Pulmonary artery endothelial cell (primary cell): Measurements from ENCODE around the gene RAD51B. TPM values are rescaled to one million over a fixed set of nuclear protein-coding genes. Genes with fewer than 3 reads are reported as not detected.
"Not testable (repeated sequence)": the region's sequence is repeated elsewhere in the genome, so short reads cannot be mapped to it uniquely, and the experiment has no call there.

ENCODE experiments used
- DNase-seq: peaks from one replicate; pipeline ENCODE4 v3.0.0-alpha.2; 2011; ENCODE audit warnings: low read depth, low spot score
- total RNA-seq: library from RNA; depleted of rRNA; stranded (reverse); fragments of >200 nt; gene quantifications from 2 replicates; pipeline ENCODE4 v1.2.3, GENCODE V29; 2014

The RAD51B gene
- 9.8 and 14.3 TPM in 2 replicates for total RNA-seq

DNA sequence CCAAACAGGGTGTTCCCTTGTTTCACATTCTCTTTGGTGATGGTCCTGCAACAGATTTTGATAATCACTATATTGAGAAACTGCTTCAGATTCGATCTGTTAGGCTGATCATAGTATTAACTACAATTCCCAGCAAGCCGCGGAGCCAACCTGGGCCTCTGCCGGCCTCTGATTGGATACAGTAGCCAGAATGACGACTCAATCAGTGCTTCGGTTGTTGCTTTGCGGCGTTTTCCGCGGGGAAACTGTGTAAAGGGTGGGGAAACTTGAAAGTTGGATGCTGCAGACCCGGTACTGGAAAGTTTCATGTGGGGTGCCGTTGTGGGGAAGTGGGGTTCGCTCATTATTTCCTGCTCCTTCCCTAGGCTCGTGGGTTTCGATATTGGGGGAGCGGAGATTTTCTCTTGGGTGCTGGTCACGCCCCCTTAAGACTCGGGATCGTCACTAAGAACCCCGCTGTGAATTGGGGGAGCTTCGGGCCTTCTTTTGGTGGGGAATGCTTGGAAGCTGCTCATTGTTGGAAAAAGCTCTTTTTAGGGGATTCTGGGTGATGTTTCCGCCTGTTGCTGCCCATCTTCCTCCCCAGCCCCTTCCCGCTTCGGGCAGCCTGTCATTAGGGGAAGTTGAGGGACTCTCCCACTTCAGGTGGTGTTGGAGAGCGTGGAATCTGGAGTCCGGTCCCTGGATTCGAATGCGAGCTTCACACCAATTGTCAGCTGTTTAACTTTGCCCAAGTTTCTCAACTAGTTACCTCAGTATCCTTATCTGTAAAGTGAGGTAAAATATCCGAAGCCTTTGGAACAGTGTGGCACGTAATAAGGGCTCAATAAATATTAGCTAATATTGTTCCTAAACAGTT lies at the start of gene RAD51B:
Gene RAD51B (plus strand): TSS at position 217 of the 859 bp plus-strand sequence.
- DNase-seq, result peak; percentile 32

DNA sequence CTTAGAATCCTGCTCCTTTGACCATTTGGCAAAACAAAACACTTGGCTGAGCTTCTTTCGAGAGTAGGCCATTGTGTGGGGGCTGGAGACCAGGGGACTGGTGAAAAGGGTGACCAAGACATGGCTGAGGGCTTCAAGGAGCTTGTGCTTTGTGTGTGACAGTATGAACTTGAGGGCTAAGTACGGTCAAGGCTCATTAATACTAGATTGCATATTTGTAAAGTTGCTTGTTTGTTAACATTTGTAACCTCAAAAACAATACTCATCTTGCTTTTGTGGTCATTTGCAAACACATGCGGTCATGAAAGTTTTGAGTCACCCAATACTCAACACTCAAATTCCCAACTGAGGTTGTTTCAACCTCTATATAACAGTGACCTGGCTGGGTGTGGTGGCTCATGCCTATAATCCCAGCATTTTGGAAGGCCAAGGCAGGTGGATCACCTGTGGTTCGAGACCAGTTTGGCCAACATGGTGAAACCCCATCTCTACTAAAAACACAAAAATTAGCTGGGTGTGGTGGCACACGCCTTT lies 45.7 kb upstream of the RAD51B start:
- no peak for DNase-seq

DNA sequence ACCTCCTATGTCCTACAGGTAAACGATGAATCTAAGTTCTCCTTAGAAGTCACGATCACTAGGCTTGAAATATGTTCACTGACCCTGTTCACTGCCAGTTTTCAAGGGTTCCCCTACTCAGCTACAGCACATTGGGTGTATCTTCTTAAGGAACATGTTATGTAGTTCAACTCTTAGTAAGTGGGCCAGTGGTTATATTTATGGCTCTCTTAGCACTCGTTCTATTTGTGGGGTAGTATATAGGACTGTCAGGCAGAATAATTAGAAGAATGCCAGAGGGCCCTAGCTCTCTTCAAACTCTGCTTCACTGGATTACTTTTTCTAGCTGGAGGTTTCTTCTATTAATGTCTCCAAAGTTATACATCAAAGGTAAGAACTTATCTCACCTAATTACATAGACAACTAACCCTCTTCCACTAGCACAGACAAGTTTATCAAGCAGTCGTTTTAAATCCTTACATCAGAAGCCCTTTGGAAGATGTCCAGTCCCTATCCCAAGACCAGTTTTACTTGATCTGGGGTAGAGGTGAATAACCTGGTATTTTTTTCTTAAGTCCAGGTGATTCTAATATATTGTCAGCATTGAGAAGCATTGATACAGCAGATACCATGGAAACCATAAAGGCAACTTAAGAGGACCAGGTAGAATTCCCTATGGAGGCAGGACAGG lies 42.8 kb upstream of the RAD51B start:
- DNase-seq, result no peak

DNA sequence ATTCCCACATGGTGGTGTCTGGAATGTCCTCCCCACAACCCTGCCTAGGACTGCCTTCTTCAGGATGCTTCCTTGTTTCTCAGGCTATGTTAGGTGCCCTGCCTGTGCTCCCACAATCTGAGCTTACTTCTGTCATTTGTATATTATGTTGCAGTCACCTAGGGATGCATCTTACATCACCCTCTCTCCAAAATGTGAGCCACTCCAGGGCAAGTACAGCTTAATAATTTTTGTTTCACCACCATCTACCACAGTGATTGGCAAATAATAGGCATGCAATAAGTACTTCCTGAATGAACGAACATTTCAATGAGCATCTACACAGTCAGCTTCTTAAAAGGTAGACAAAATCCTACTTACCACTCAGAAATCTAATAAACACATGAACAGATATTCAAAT lies 40.8 kb upstream of the RAD51B start:
- no peak for DNase-seq

DNA sequence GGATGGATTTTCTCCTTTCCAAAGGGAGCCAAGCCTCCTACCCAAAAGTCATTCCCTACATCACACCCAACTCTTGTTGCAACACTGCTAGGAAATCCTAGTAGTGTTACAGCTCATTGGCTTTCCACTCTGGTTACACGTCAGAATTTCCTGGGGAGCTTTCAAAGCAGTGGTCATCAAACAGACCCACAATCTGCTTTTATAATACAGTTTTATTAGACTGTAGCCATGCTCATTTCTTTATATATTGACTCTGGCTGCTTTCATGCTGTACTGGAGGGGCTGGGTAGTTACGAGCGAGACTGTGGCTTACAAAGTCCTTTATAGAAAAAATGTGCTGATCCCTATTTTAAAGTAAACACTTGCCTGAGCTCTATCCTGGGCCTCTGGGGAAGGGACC lies 37.5 kb upstream of the RAD51B start:
- no peak for DNase-seq

DNA sequence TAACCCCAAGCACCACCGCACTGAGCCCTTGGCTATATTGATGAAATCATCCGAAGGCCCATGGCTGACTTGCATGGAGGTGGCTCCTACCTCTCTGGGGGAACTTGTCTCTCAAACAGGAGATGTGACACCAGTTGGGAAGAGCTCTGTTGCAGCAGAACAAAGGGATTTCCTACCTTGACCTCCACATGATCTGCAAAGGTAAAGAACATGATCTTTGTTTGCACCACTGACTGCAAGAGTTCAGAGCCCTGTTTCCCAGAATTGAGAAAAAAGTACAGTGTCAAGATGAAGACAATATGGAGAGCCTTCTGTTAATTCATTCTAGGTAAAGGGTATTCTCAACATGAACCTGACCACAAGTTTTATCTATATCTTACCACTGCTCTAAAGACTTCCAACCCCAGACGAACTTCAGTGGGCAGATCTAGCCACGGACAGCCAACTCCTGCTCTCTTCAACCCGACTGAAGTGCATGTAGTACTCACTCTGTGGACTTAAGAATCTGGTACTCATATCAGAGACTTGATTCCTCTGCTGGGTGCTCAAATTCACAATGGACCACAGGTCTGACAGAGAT lies 35.2 kb upstream of the RAD51B start:
- no peak for DNase-seq

DNA sequence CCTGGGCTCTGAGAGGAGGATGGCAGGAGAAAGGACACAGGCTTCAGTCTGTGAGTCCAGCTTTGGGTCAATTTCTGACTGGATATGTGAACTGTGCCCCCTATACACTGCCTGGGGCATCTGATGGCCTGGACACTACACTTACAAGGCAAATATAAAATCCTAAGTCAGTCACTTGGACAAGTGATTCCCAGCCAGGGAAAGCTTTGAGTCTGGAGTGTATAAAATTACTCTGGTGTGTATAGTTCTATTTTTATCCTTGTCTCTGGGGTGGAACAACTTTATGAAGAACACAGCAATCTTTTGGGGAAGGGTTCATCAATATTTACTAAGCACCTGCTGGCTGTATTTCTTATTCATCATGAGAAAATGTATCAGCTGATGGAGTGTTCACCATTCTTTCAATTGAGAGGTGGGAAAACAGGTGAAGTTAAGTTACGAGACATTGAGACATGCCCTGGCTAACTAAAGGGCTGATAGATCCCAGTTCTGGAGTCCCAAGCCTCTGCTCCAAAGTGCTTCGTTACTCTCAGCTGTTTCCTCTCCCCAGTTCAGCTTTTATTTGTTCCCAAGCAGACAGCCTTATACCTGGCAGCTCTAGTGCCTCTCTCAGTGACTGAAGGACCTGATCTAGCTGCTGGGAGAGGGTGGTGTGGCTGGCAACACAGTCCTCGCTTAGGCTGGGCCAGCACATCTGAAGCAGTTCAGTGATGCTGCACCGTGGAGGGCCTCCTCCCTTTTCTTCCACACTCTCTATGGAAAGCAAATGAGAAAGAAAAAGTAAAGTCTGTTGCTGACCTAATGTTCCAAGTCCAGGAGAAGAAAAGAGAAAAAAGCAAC lies 34.1 kb upstream of the RAD51B start:
- no peak for DNase-seq

DNA sequence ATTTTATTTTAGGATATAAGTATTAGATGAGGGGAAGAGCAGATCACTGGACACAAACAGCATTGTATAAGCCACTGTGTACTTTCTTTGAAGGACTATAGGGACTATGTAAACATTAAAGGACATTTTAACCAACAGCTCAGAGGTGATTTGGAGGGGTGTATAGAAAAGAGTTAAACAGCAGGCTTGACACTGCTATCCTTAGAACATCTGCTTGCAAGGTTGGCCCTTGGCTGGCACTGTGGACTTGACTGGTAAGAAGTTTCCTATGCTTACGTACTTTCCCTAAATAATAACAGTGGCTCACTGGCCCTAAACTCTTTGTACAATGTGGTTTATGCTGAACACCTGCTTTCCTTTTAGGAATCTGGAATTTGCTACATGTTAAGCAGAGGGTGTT lies 31.9 kb upstream of the RAD51B start:
- no peak for DNase-seq

DNA sequence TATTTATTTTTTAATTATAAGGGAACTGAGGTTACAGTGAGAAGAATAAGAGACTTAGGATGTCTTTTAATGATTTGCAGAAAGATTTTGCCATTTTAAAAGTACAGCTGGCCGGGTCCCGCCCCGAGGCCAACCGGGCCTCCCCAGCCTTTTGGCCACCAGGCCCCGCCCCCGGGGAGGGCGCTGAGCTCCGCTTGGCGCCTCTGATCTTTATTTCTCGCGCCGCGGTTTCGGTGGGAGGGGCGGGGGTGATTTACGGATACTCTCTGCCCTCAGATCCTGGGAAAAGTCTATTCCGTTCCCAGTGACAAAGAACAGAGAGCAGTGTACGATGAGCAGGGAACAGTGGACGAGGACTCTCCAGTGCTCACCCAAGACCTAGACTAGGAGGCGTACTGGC lies 20.8 kb upstream of the RAD51B start:
- DNase-seq, result no peak

DNA sequence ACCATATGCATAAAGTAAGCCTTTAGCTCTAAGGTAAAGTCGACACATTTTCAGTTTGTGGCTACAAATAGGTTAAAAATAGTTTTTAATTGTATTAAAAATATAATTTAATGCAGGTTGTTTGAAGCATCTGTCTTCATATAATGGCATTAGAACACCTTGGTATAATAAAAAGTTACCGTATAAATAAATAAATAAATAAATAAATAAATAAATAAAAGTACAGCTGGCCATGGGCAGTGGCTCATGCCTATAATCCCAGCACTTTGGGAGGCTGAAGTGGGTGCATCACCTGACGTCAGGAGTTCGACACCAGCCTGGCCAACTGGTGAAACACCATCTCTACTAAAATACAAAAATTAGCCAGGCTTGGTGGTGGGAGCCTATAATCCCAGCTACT lies 18.8 kb upstream of the RAD51B start:
- no peak for DNase-seq

DNA sequence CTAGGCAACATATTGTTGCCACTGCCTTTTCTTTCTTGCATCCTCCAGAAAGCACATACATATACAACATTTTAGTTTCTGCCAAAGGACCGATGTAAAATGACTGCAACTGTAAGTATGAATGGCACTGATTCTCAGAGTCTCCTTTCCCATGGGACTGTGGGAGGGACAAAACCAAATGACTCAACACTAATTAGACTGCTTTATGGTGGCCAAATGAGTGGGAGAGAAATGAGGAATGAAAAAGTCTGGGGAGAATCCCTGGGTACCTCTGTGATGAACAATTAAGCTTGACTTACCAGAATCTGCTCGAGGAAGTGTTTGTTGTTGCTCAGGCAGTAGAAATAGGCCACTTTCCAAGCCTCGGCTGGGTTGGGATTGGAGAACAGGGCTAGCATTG lies 13.3 kb upstream of the RAD51B start:
- DNase-seq, result no peak

DNA sequence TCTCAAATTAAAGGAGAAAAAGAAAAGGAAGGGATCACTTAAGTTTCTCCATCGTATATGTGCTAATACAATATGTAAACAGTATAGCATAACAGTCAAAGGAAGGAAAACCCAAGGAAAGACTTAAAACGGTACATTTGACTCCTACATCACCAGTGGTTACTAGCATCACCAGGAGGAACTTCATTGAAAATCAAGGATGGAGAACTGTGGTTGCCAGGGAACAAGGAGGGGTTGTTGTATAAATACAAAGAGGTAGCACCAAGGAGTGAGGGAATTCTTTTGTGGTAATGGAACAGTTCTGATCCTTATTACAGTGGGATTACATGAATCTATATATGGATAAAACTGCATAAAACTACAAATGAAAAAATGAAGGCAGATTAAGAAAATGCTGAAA lies 4.8 kb upstream of the RAD51B start:
- DNase-seq, result no peak

DNA sequence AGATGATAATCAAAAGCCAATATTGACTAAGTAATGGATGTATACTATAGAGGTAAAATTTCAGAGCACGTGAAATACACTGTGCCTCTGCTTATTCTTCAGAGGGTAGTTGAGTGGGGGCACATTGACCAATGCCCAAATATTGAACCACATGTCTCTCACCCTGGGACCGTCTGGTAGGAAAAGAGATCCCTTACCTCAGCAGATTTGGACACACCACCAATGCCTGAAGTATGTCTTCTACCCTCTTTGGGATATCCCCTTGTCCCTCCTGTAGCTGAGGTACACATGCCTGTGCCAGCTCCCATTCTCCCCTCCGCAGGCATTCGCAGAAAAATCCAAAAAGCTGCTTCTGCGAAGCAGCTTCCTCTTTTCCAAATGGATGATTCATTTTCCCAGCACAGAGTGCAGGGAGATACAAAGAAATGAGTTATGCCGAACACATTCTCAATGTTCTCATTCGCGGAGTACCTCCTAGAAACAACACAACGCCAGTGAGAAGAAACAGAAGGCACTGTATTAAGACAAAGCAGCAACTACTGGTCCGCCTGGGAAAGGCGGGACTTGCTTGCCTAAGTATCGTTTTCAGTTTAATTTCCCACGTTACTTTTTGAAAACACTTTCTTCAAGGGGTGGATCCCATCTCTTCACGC lies 3.9 kb upstream of the RAD51B start:
- peak; percentile 7 for DNase-seq

DNA sequence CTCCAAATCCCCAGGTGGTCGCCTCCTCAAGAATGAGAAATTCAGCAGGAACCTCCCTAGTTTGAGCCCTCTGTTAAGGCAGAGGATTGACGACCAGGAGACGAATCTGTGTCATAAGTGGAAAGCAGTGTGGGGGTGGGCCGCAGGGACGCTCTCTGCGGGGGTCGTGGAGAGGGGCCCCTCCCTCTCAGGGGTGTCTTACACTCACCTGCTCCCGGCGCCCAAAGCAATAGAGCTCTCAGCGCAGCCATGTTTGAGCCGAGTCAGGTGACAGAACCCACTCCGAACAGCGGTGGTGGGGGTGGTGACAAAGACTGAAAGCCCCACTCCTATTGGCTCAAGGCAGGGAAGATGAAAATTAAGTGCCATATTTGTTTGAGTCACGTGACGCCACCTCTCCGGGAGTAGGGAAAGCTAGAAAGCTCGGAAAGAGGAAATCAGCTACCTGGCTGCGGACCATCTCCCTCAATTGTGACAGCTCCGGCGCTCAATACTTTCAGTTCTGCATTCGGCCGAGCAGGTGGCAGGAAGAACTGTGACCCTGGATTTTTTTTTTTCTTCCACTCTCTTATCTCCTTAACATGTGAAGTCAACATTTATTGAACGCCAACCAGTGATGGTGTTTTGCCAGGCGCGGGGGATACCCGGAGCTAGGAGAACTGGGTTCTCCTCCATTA lies 3.1 kb upstream of the RAD51B start, which contains the start of gene ZFYVE26:
Gene ZFYVE26 (minus strand): TSS at position 265 of the 677 bp plus-strand sequence. CDS start 627 bp downstream, outside the sequence.
- DNase-seq, result peak; percentile 76

DNA sequence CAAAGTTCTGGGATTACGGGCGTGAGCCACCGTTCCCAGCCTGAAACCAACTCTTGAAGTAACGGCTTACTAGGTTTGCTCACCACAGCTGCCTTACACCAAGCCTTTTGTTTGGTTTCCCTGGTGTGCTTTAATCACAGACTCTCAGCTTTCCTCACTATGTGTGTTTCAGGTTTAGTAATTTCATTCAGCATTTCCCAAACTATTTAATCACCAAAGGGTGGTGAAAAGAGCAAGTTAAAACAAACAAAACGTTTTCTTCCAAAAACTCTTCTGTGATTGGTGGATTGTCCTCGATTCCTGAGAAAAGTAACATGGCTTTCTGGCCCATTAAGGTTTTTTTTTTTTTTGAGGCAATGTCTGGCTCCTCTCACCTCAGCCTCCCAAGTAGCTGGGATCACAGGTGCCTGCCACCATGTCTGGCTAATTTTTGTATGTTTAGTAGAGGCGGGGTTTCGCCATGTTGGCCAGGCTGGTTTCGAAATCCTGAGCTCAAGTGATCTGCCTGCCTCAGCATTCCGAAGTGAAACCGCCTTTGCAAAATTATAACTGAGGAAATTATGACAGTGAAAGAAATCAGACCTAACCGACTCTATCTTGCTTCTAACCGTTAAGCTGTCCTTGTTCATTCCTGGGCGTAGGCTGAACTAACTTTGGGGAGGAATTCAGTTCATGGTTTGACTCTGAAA lies 1.7 kb upstream of the RAD51B start:
- no peak for DNase-seq

DNA sequence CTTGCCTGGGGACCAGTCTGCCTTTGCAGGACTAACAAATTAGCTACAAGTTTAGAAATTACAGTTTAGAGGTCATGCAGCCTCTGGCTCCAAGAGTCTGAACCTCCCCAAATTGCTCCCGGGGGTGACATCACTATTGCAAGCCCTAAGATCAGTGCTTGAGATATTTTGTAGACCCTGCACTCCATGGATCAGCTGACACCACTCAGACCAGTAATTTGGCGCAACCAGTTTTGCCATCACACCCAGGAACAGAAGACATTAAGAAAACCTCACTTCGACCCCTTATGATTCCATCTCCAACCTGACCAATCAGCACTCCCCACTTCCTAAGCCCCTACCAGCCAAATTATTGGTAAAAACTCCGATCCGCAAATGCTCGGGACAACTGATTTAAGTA lies 1.1 kb upstream of the RAD51B start:
- DNase-seq, result not testable (repeated sequence)

DNA sequence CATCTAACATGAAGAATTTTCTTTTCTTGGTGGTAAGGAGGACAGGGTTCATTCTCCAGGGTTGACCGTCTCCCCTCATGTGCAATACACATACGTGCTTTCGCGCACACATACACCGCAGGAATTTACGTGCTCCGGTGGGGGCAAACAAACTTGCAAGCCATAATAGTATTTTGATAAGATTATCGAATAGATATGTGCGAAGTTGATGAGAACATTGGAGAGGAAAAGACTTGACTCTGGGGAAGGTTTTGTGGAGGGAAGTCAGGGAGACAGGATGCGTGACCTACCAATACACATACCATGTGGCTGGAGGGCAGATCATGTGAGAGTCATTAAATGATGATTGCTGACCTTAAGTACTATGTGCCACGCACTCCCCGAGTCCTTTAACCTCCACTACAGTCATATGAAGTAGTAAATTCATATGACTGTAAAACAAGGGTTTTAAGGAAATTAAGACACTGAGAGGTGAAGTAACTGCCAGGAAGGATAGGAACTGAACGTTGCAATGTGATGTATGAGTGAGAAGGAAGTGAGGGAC lies 921 bp downstream of the RAD51B start:
- no peak for DNase-seq

DNA sequence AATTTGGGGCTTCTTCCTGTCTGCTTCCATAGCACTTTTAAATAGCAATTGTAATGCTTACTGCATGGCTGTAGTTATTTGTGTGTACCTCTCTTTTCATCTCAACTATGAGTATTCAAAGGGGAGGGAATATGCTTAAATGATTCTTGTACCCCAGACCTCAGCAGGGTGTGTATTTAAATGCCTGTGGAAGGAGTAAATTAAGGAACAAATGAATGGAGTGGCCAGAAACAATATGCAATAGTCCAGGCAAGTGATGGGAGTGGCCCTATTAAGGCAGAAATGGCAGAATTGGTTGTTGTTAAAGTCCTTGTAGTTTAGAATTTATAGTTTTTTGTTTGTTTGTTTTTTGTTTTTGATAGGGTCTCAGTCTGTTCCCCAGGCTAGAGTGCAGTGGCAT lies 1.5 kb downstream of the RAD51B start:
- no peak for DNase-seq

DNA sequence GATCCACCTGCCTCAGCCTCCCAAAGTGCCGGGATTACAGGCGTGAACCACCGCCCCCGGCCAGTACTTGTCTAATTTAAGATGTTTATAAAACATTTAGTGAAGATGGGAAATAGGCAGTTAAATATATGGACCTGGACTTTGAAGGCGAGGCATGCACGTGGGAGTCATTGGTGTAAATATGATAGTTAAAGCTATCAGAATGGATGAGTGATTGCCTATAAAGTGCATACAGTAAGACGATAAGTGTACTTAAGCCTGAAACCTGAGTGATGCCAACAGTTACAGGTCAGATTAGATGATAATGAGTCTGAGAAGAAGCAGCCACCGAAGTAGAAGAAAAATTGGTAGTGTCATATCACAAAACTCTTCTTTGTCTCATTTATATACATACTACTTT lies 11.5 kb downstream of the RAD51B start:
- DNase-seq, result no peak
